Astrocyte of the spinal cord (primary cell): ENCODE results near the gene AP3M1.

ENCODE experiments used
- DNase-seq: peaks from one replicate; pipeline ENCODE4 v3.0.0; 2011; ENCODE audit warnings: low read depth, low spot score
- H3K4me3 ChIP-seq: 2 replicates; pipeline ENCODE4 v1.5.1; 2011; ENCODE audit warnings: low read depth, mild to moderate bottlenecking, low read length, moderate library complexity
- in situ Hi-C: cut with HindIII; loops from 2 replicates; pipeline ENCODE4 v1.10.0; 2017; ENCODE audit warnings: low sequenced_read_pairs
- TF ChIP-seq, protein P1 (sequence below): IDR thresholded peaks from 2 replicates; pipeline ENCODE4 v1.5.1; 2012; ENCODE audit warnings: low read depth, mild to moderate bottlenecking, low read length, inconsistent platforms

Gene AP3M1

GRCh38 chr10:74187237-74187636, 36.6 kb upstream of the AP3M1 start:
- in situ Hi-C loops, result no loop called here
- TF ChIP-seq, protein P1, sequence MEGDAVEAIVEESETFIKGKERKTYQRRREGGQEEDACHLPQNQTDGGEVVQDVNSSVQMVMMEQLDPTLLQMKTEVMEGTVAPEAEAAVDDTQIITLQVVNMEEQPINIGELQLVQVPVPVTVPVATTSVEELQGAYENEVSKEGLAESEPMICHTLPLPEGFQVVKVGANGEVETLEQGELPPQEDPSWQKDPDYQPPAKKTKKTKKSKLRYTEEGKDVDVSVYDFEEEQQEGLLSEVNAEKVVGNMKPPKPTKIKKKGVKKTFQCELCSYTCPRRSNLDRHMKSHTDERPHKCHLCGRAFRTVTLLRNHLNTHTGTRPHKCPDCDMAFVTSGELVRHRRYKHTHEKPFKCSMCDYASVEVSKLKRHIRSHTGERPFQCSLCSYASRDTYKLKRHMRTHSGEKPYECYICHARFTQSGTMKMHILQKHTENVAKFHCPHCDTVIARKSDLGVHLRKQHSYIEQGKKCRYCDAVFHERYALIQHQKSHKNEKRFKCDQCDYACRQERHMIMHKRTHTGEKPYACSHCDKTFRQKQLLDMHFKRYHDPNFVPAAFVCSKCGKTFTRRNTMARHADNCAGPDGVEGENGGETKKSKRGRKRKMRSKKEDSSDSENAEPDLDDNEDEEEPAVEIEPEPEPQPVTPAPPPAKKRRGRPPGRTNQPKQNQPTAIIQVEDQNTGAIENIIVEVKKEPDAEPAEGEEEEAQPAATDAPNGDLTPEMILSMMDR, result no peak
- H3K4me3 ChIP-seq, result no peak overlapping the region
- DNase-seq, result no peak

- H3K4me3 ChIP-seq, result no peak overlapping the region
- in situ Hi-C loops, result no loop called here
- TF ChIP-seq, protein P1, result no peak
- DNase-seq, result no peak
Measured at GRCh38 chr10:74186678-74187077, 36.0 kb upstream of the AP3M1 start.

- H3K4me3 ChIP-seq, result no peak overlapping the region
- in situ Hi-C loops, result no loop called here
- no peak for DNase-seq
- TF ChIP-seq, protein P1, result no peak
Measured at GRCh38 chr10:74179111-74179710, 28.6 kb upstream of the AP3M1 start.

GRCh38 chr10:74178042-74178791, 27.6 kb upstream of the AP3M1 start:
- no peak for DNase-seq
- TF ChIP-seq, protein P1, result no peak
- in situ Hi-C loops, result no loop called here
- H3K4me3 ChIP-seq, result no peak overlapping the region

DNA sequence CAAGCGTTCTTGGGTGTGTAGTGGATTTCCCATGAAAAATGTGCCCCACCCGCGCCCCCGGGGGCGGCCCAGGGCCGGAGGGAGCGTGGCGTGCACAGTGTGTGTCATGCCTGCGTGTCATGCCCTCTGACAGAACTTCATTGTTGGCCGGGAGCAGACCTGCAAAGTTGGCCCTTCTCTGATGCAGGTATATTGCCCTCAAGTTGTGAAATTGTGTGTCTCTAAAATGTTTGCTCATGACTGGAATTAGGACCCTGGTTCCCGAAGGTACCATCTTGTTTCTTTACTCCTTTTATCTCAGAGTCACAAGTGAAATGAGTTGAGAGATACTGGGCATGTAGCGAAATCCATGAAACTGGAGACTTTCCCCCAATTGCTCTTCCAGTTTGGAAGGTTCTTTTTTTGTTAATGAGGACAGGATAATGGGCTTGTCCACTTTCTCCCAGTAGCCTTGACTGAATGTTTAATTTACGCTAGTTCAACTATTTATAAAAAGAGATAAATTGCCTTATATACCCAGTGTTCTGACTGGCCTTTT, 26.6 kb upstream of the AP3M1 start:
- in situ Hi-C loops, result no loop called here

GRCh38 chr10:74176380-74177139, 25.9 kb upstream of the AP3M1 start:
- peak overlapping the region; percentile 90 for H3K4me3 ChIP-seq
- TF ChIP-seq, protein P1, result no peak

More for the DNA sequence above, 26.6 kb upstream of the AP3M1 start:
- peak overlapping the region; percentile 90 for H3K4me3 ChIP-seq
- no peak for DNase-seq
- TF ChIP-seq, protein P1, result no peak

More at GRCh38 chr10:74176380-74177139, 25.9 kb upstream of the AP3M1 start:
- in situ Hi-C loops, result no loop called here
- peak; percentile 94 for DNase-seq
